Right lobe of liver (tissue), 6 donors: Measurements from ENCODE around the gene KLF12. TPM values are rescaled to one million over a fixed set of nuclear protein-coding genes. Genes with fewer than 3 reads are reported as not detected.

ENCODE experiments used
- ATAC-seq, 4 donors: fragments of 200-7000 bp; cut with Tn5 transposase; one replicate each; pipeline ENCODE4 v1.9.1; 2020; ENCODE audit warnings: mild to moderate bottlenecking in 4 of 4, moderate library complexity in 4 of 4
- DNase-seq, 3 donors: peaks; one replicate each; pipeline ENCODE4 v3.0.0-alpha.2; 2020
- H3K27ac ChIP-seq, 3 donors: fragments of 200-600 bp; one replicate each; pipeline ENCODE4 v1.8.0; 2022
- H3K27me3 ChIP-seq, 2 donors: fragments of 200-600 bp; one replicate each; pipeline ENCODE4 v1.8.0; 2022
- H3K36me3 ChIP-seq, 4 donors: fragments of 200-600 bp; sonication (generic) in 1 of 4; one replicate each; pipeline versions ENCODE4 v1.5.1 to v1.8.0; 2017 to 2022; ENCODE audit warnings: control low read depth in 1 of 4
- H3K4me1 ChIP-seq, 4 donors: fragments of 200-600 bp; sonication (generic) in 1 of 4; one replicate each; pipeline versions ENCODE4 v1.5.1 to v1.8.0; 2017 to 2022; ENCODE audit warnings: control low read depth in 1 of 4
- H3K4me3 ChIP-seq, 3 donors: fragments of 200-600 bp; one replicate each; pipeline ENCODE4 v1.8.0; 2022
- H3K9me3 ChIP-seq, 4 donors: fragments of 200-600 bp; sonication (generic) in 1 of 4; one replicate each; pipeline versions ENCODE4 v1.5.1 to v1.8.0; 2017 to 2022; ENCODE audit warnings: control low read depth in 1 of 4
- CTCF ChIP-seq, 4 donors: fragments of 200-600 bp in 3 of 4; fragments of 450-650 bp in 1 of 4; IDR thresholded peaks; one replicate each; pipeline versions ENCODE4 v1.5.1 to v1.8.0; 2016 to 2022; ENCODE audit warnings: antibody characterized with exemption in 4 of 4, mild to moderate bottlenecking in 2 of 4
- POLR2A ChIP-seq: fragments of 450-650 bp; IDR thresholded peaks from one replicate; pipeline ENCODE4 v1.6.1; 2017; ENCODE audit warnings: antibody characterized with exemption, mild to moderate bottlenecking
- WGBS: methylation state at CpG from one replicate; pipeline ENCODE4 v1.1.6; 2018; ENCODE audit warnings: low coverage, low lambda C conversion rate; ENCODE audit not compliant: insufficient coverage; ENCODE audit errors: missing lambda C conversion rate; 5-methylcytosine and 5-hydroxymethylcytosine counted together
- intact Hi-C, 2 donors: fragments of 100-400 bp; cut with DNase I; formaldehyde crosslinking; loops; one replicate each; pipeline versions ENCODE4 v1.11.2 to v1.14.1; 2022
- total RNA-seq, 6 experiments: library from RNA; depleted of rRNA in 2 of 6; stranded (reverse); fragments of >200 nt in 2 of 6; fragmentation: NEBNext Ultra II Directional in 3 of 6; extraction: Animal tissue kit (Norgen Biotek cat#: 25700) in 3 of 6; gene quantifications; one replicate each; pipeline versions ENCODE4 v1.1.0 to v1.2.4, GENCODE V29; 2016 to 2023
- donor health status: DM: no; HTN: yes; CAD: no.
- donor health status: DM: no; HTN: no; CAD: no.
- donor health status: DM: no; HTN: no; CAD: no.
- donor health status: DM: no; HTN: yes; CAD: no.
- donor health status: DM: no; HTN: yes; CAD: no.

KLF12 gene
- total RNA-seq, 6 experiments from 2014 or later = 6.0 to 20.7 (median 10.4) TPM

GRCh38 chr13:74114641-74115040 is 19.6 kb downstream of the KLF12 start:
- TF ChIP-seq POLR2A = no peak
- TF ChIP-seq CTCF (IDR thresholded peaks at IDR 0.05) = no peak
- ATAC-seq = no peak
- no peaks in the 10 kb centered on the region for H3K9me3 ChIP-seq
- intact Hi-C loops = no loop called here
- H3K4me1 ChIP-seq = peaks cover 0 to 32% (median 8%) of the 10 kb centered on the region in 4 donors
- H3K27me3 ChIP-seq = no peaks in the 10 kb centered on the region
- no peak for DNase-seq
- no peak overlapping the region for H3K27ac ChIP-seq
- H3K36me3 ChIP-seq = no peaks in the 10 kb centered on the region
- WGBS = 89% methylated on average over 5 of the region's 5 CpGs
- H3K4me3 ChIP-seq = no peak overlapping the region

- DNase-seq (no peak), ATAC-seq (no peak)
- Histone ChIP-seq H3K9me3 (no peaks in the 10 kb centered on the region), H3K27me3 (no peaks in the 10 kb centered on the region), H3K27ac (no peak overlapping the region), H3K36me3 (no peaks in the 10 kb centered on the region), H3K4me1 (peaks cover 0 to 37% (median 8%) of the 10 kb centered on the region in 4 donors), H3K4me3 (no peak overlapping the region)
- intact Hi-C loops = no loop called here
- 100% methylated on average over 1 of the region's 1 CpG for WGBS
- no peak for TF ChIP-seq POLR2A
- no peak for TF ChIP-seq CTCF (IDR thresholded peaks at IDR 0.05)
Measured at GRCh38 chr13:74114202-74114601, 20.0 kb downstream of the KLF12 start.

GRCh38 chr13:74111901-74112824 is 22.0 kb downstream of the KLF12 start:
- ATAC-seq = peak; percentile 72 to 81 (median 78)
- Histone ChIP-seq H3K36me3 (no peaks in the 10 kb centered on the region), H3K4me3 (peak overlapping the region in 1 of 3 donors; percentile 15), H3K4me1 (peaks cover 0 to 48% (median 9%) of the 10 kb centered on the region in 4 donors), H3K9me3 (no peaks in the 10 kb centered on the region), H3K27ac (peak overlapping the region; percentile 15 to 73 (median 60)), H3K27me3 (no peaks in the 10 kb centered on the region)
- intact Hi-C loops = no loop called here
- TF ChIP-seq CTCF (IDR thresholded peaks at IDR 0.05) (peak in 1 of 4 donors; percentile 36), POLR2A (no peak)
- DNase-seq = no peak
- 16% methylated on average over 5 of the region's 5 CpGs for WGBS

GRCh38 chr13:74111399-74111798 is 22.8 kb downstream of the KLF12 start:
- H3K4me3 ChIP-seq = peak overlapping the region in 1 of 3 donors; percentile 15
- no peak for TF ChIP-seq CTCF (IDR thresholded peaks at IDR 0.05)
- no peak for TF ChIP-seq POLR2A
- peaks cover 0 to 56% (median 12%) of the 10 kb centered on the region in 4 donors for H3K4me1 ChIP-seq
- no peaks in the 10 kb centered on the region for H3K27me3 ChIP-seq
- H3K9me3 ChIP-seq = no peaks in the 10 kb centered on the region
- peak; percentile 66 to 79 (median 72) for ATAC-seq
- intact Hi-C loops = no loop called here
- no peaks in the 10 kb centered on the region for H3K36me3 ChIP-seq
- peak overlapping the region; percentile 15 to 73 (median 60) for H3K27ac ChIP-seq
- DNase-seq = no peak
